Activated T-cell treated with anti-CD3 and anti-CD28 coated beads for 24 hours (primary cell): ENCODE results near the gene PTPN9.
"Not testable (repeated sequence)": the region's sequence is repeated elsewhere in the genome, so short reads cannot be mapped to it uniquely, and the experiment has no call there.

ENCODE experiments used
- DNase-seq: peaks from one replicate; pipeline ENCODE4 v3.0.0-alpha.2; 2020; ENCODE audit warnings: low read depth

The PTPN9 gene

GRCh38 chr15:75582943-75583342 lies 3.8 kb upstream of the PTPN9 start:
- DNase-seq = not testable (repeated sequence)

- DNase-seq = no peak
Observed at GRCh38 chr15:75578173-75578947, 755 bp downstream of the PTPN9 start.

- no peak for DNase-seq
Observed at GRCh38 chr15:75577401-75578172, 1.5 kb downstream of the PTPN9 start.

- DNase-seq = no peak
Observed at GRCh38 chr15:75573648-75574384, 5.3 kb downstream of the PTPN9 start.

- no peak for DNase-seq
Observed at GRCh38 chr15:75570126-75570845, 8.8 kb downstream of the PTPN9 start.

GRCh38 chr15:75565062-75565970 lies 13.8 kb downstream of the PTPN9 start:
- DNase-seq = no peak

- DNase-seq = no peak
Observed at GRCh38 chr15:75561888-75562287, 17.2 kb downstream of the PTPN9 start.

- DNase-seq = not testable (repeated sequence)
Observed at GRCh38 chr15:75559360-75559759, 19.8 kb downstream of the PTPN9 start.

- not testable (repeated sequence) for DNase-seq
Observed at GRCh38 chr15:75558955-75559354, 20.2 kb downstream of the PTPN9 start.

- DNase-seq = no peak
Observed at GRCh38 chr15:75554717-75555116, 24.4 kb downstream of the PTPN9 start.

GRCh38 chr15:75553659-75554058 lies 25.5 kb downstream of the PTPN9 start:
- DNase-seq = no peak

- DNase-seq = no peak
Observed at GRCh38 chr15:75551091-75551490, 28.0 kb downstream of the PTPN9 start.

GRCh38 chr15:75545064-75545463 lies 34.1 kb downstream of the PTPN9 start:
- DNase-seq = no peak

- no peak for DNase-seq
Observed at GRCh38 chr15:75544359-75544758, 34.8 kb downstream of the PTPN9 start.

- DNase-seq = not testable (repeated sequence)
Observed at GRCh38 chr15:75542949-75543545, 36.1 kb downstream of the PTPN9 start.

- DNase-seq = no peak
Observed at GRCh38 chr15:75542386-75542797, 36.7 kb downstream of the PTPN9 start.

- no peak for DNase-seq
Observed at GRCh38 chr15:75538376-75538775, 40.7 kb downstream of the PTPN9 start.

- no peak for DNase-seq
Observed at GRCh38 chr15:75533945-75534344, 45.2 kb downstream of the PTPN9 start.

- DNase-seq = no peak
Observed at GRCh38 chr15:75532413-75533250, 46.5 kb downstream of the PTPN9 start.

GRCh38 chr15:75531041-75531450 lies 48.1 kb downstream of the PTPN9 start:
- DNase-seq = no peak
